Kidney epithelial cell (primary cell): ENCODE measurements around the gene CDC42. TPM values are rescaled to one million over a fixed set of nuclear protein-coding genes. Genes with fewer than 3 reads are reported as not detected.
"Not testable (repeated sequence)": the region's sequence is repeated elsewhere in the genome, so short reads cannot be mapped to it uniquely, and the experiment has no call there.

Experiments
- DNase-seq: peaks from one replicate; pipeline ENCODE4 v3.0.0-alpha.2; 2010; ENCODE audit warnings: low read depth
- H3K27me3 ChIP-seq: 2 replicates; pipeline ENCODE4 v1.6.0; 2011; ENCODE audit warnings: low read length; ENCODE audit not compliant: control insufficient read depth, insufficient read depth
- H3K36me3 ChIP-seq: 2 replicates; pipeline ENCODE4 v1.5.1; 2011; ENCODE audit warnings: low read length; ENCODE audit not compliant: control insufficient read depth, insufficient read depth
- H3K4me3 ChIP-seq: 2 replicates; pipeline ENCODE4 v1.5.1; 2011; ENCODE audit warnings: low read depth, mild to moderate bottlenecking, control low read depth, low read length
- CTCF ChIP-seq: IDR thresholded peaks from 2 replicates; pipeline ENCODE4 v1.5.1; 2011; ENCODE audit warnings: mild to moderate bottlenecking, moderate library complexity, low read length, control low read depth, inconsistent platforms; ENCODE audit not compliant: insufficient read depth, poor library complexity, severe bottlenecking
- total RNA-seq: library from RNA; depleted of rRNA; stranded (reverse); fragments of >200 nt; gene quantifications from 2 replicates; pipeline ENCODE4 v1.2.3, GENCODE V29; 2015

Gene CDC42
- 292 and 327 TPM in 2 replicates for total RNA-seq

- peak; percentile 77 for DNase-seq
- H3K27me3 ChIP-seq: no peaks in the 10 kb centered on the region
- peak within 1 kb of the TSS; percentile 98 for H3K4me3 ChIP-seq
Observed at GRCh38 chr1:22052115-22053016, at the start of gene CDC42. Gene CDC42, plus strand, starts transcription at chr1:22052709. Its CDS starts 25,770 bp downstream, at chr1:22078479.

GRCh38 chr1:22002875-22003274 is 49.6 kb upstream of the CDC42 start:
- not testable (repeated sequence) for DNase-seq, H3K4me3 ChIP-seq, H3K27me3 ChIP-seq, H3K36me3 ChIP-seq

More at GRCh38 chr1:22052115-22053016, at the start of gene CDC42:
- TF ChIP-seq CTCF: no peak
- H3K36me3 ChIP-seq: no peaks in the 10 kb centered on the region

- not testable (repeated sequence) for DNase-seq, H3K27me3 ChIP-seq, H3K4me3 ChIP-seq, H3K36me3 ChIP-seq
Observed at GRCh38 chr1:22003959-22004358, 48.5 kb upstream of the CDC42 start.

- H3K36me3 ChIP-seq, H3K27me3 ChIP-seq, H3K4me3 ChIP-seq, DNase-seq: not testable (repeated sequence)
- TF ChIP-seq CTCF: peak; percentile 19
Observed at GRCh38 chr1:22005261-22006149, 47.0 kb upstream of the CDC42 start.

- H3K36me3 ChIP-seq, H3K4me3 ChIP-seq, H3K27me3 ChIP-seq, DNase-seq: not testable (repeated sequence)
Observed at GRCh38 chr1:22006736-22007135, 45.8 kb upstream of the CDC42 start.

- not testable (repeated sequence) for H3K4me3 ChIP-seq, H3K27me3 ChIP-seq, DNase-seq, H3K36me3 ChIP-seq
Observed at GRCh38 chr1:22007262-22007661, 45.2 kb upstream of the CDC42 start.

GRCh38 chr1:22009566-22009965 is 42.9 kb upstream of the CDC42 start:
- DNase-seq, H3K4me3 ChIP-seq, H3K36me3 ChIP-seq, H3K27me3 ChIP-seq: not testable (repeated sequence)

GRCh38 chr1:22012752-22013151 is 39.8 kb upstream of the CDC42 start:
- H3K4me3 ChIP-seq, DNase-seq, H3K36me3 ChIP-seq, H3K27me3 ChIP-seq: not testable (repeated sequence)

- not testable (repeated sequence) for DNase-seq, H3K27me3 ChIP-seq, H3K4me3 ChIP-seq, H3K36me3 ChIP-seq
Observed at GRCh38 chr1:22014575-22015206, 37.8 kb upstream of the CDC42 start.
